CD4-positive, alpha-beta T cell (primary cell): ENCODE data around the gene C13orf46. TPM values are rescaled to one million over a fixed set of nuclear protein-coding genes. Genes with fewer than 3 reads are reported as not detected.

Source experiments
- ATAC-seq: fragments of 200-7000 bp; cut with Tn5 transposase; one replicate; pipeline ENCODE4 v1.10.0; 2022; ENCODE audit warnings: mild to moderate bottlenecking; ENCODE audit not compliant: poor library complexity
- CTCF ChIA-PET: fragments of 350-600 bp; sonication (Branson Sonifier 250); formaldehyde crosslinking; loops from one replicate; lab custom pipeline; 2021; ENCODE audit warnings: antibody characterized with exemption, inconsistent platforms; lab: Charles Lee
- POLR2A ChIA-PET: fragments of 350-600 bp; sonication (Branson Sonifier 250); formaldehyde crosslinking; loops from one replicate; lab custom pipeline; 2021; ENCODE audit warnings: antibody characterized with exemption, inconsistent platforms; lab: Charles Lee
- DNase-seq, 14 experiments: peaks; one replicate each; pipeline ENCODE4 v3.0.0-alpha.2; 2013 to 2020; ENCODE audit warnings: mixed read lengths in 2 of 14
- H3K27ac ChIP-seq, 2 donors: one replicate each; pipeline versions ENCODE4 v1.5.1 to v1.7.0; 2013; ENCODE audit warnings: low read length in 2 of 2, low read depth in 1 of 2, mild to moderate bottlenecking in 1 of 2
- H3K27me3 ChIP-seq, 2 experiments: 1 replicate in 1 of 2; 2 replicates in 1 of 2; pipeline versions ENCODE4 v1.6.1 to v1.7.0; 2013; ENCODE audit warnings: low read length in 2 of 2, control low read depth in 1 of 2, mild to moderate bottlenecking in 1 of 2, moderate library complexity in 1 of 2; ENCODE audit not compliant: insufficient read depth in 2 of 2, control insufficient read depth in 1 of 2
- H3K36me3 ChIP-seq: one replicate; pipeline ENCODE4 v1.6.1; 2013; ENCODE audit warnings: low read length, control low read depth; ENCODE audit not compliant: insufficient read depth
- H3K4me1 ChIP-seq: one replicate; pipeline ENCODE4 v1.6.1; 2013; ENCODE audit warnings: low read length, control low read depth; ENCODE audit not compliant: insufficient read depth
- H3K4me3 ChIP-seq: one replicate; pipeline ENCODE4 v1.5.1; 2013; ENCODE audit warnings: mild to moderate bottlenecking, low read length, moderate library complexity
- H3K9me3 ChIP-seq, 2 experiments: 1 replicate in 1 of 2; 2 replicates in 1 of 2; pipeline versions ENCODE4 v1.6.1 to v1.7.0; 2013; ENCODE audit warnings: low read length in 2 of 2, mild to moderate bottlenecking in 2 of 2, control low read depth in 1 of 2, moderate library complexity in 1 of 2; ENCODE audit not compliant: control insufficient read depth in 1 of 2, insufficient read depth in 1 of 2
- H3K27ac Mint-ChIP-seq: one replicate; pipeline ENCODE4 v1.8.0; 2020; ENCODE audit warnings: mixed read lengths
- H3K27me3 Mint-ChIP-seq: one replicate; pipeline ENCODE4 v1.8.0; 2021; ENCODE audit warnings: mixed read lengths
- H3K36me3 Mint-ChIP-seq: one replicate; pipeline ENCODE4 v1.8.0; 2021; ENCODE audit warnings: low read depth, mixed read lengths
- H3K4me1 Mint-ChIP-seq: one replicate; pipeline ENCODE4 v1.8.0; 2021; ENCODE audit warnings: low read depth, mixed read lengths
- H3K4me3 Mint-ChIP-seq: one replicate; pipeline ENCODE4 v1.8.0; 2020; ENCODE audit warnings: mild to moderate bottlenecking, mixed read lengths
- H3K9me3 Mint-ChIP-seq: one replicate; pipeline ENCODE4 v1.8.0; 2020; ENCODE audit warnings: mixed read lengths
- intact Hi-C, 2 experiments: fragments of 100-400 bp; cut with DNase I in 1 of 2; cut with micrococcal nuclease in 1 of 2; formaldehyde crosslinking; loops; one replicate each; pipeline versions ENCODE4 v1.15.1 to v1.9.0; 2023 to 2025; cut with DNase I, micrococcal nuclease
- total RNA-seq, 174 experiments: library from RNA in 2 of 174; stranded (reverse) in 2 of 174; gene quantifications; one replicate each; pipeline ENCODE4 v1.2.3 and lab custom pipeline; 2021 to 2026
- TF ChIP-seq, protein P1 (sequence below): fragments of 200-600 bp; IDR thresholded peaks from one replicate; pipeline ENCODE4 v1.8.0; 2022; ENCODE audit warnings: antibody characterized with exemption, mild to moderate bottlenecking

The C13orf46 gene
- total RNA-seq, 2 experiments from 2014 or later = 19.3 to 19.7 TPM

DNA sequence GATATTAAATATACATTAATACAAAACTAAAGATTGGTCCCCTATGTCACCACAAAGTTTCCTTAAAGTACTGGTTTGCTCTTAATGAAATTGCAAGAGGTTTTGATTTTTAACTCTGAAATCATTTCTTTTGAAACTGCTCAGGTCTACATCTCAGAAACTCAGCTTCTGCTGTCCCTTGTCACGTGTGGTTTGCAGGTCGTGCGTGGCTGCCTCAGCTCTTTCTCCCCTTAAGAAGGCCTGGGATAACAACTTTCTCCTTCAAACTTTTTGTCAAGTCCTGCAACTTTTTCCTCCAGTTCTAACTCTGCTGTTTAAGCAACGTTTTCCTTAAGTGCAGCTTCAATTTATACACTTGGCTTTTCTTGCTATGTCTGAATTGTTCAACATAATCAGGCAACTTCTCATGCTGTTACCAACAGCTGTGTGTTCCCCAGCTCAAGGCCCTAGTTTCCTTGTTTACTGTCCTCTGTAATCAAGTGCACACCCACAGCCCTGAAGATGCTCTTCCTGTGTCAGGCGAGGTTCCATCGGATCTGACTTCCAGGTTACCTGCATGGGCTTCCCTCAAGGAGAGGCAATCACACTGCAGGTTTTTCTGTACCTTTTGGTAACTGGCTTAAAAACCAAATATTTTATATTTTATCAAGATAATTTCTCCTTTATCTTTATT lies 13.5 kb downstream of the C13orf46 start:
- ATAC-seq (no peak), DNase-seq (no peak)
- Mint-ChIP-seq H3K27me3 (no peaks in the 10 kb centered on the region), H3K9me3 (no peaks in the 10 kb centered on the region), H3K4me3 (no peak overlapping the region), H3K4me1 (no peaks in the 10 kb centered on the region), H3K36me3 (peaks cover 50% of the 10 kb centered on the region), H3K27ac (no peak overlapping the region)
- H3K4me3 ChIP-seq = no peak overlapping the region
- ChIA-PET CTCF (no interaction called here), POLR2A (no interaction called here)
- no peak overlapping the region for H3K27ac ChIP-seq
- H3K27me3 ChIP-seq = no peaks in the 10 kb centered on the region
- peaks cover 7% of the 10 kb centered on the region for H3K36me3 ChIP-seq
- intact Hi-C loops = no loop called here
- TF ChIP-seq, protein P1, sequence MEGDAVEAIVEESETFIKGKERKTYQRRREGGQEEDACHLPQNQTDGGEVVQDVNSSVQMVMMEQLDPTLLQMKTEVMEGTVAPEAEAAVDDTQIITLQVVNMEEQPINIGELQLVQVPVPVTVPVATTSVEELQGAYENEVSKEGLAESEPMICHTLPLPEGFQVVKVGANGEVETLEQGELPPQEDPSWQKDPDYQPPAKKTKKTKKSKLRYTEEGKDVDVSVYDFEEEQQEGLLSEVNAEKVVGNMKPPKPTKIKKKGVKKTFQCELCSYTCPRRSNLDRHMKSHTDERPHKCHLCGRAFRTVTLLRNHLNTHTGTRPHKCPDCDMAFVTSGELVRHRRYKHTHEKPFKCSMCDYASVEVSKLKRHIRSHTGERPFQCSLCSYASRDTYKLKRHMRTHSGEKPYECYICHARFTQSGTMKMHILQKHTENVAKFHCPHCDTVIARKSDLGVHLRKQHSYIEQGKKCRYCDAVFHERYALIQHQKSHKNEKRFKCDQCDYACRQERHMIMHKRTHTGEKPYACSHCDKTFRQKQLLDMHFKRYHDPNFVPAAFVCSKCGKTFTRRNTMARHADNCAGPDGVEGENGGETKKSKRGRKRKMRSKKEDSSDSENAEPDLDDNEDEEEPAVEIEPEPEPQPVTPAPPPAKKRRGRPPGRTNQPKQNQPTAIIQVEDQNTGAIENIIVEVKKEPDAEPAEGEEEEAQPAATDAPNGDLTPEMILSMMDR = no peak
- H3K9me3 ChIP-seq = peaks cover 0 to 33% of the 10 kb centered on the region in 2 experiments
- H3K4me1 ChIP-seq = no peaks in the 10 kb centered on the region

DNA sequence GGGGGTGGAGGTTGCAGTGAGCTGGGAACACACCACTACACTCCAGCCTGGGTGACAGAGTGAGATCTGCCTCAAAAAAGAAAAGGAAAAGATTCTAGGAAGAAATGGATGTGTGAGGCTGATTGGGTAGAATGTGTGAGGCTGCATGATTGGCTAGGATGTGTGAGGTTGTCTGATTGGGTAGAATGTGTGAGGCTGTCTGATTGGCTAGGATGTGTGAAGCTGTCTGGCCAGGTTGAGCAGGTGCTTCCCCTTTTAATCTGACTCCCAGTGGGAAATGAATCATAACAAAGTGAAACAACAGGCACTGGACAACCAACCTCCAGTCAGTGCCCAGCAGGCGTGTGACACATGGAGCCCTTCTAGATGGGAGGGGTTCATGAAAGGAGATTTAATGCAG lies 14.7 kb downstream of the C13orf46 start:
- Mint-ChIP-seq H3K9me3 (no peaks in the 10 kb centered on the region), H3K27me3 (no peaks in the 10 kb centered on the region), H3K4me1 (no peaks in the 10 kb centered on the region), H3K36me3 (peaks cover 59% of the 10 kb centered on the region), H3K27ac (peak overlapping the region; percentile 17), H3K4me3 (no peak overlapping the region)
- CTCF ChIA-PET = no interaction called here
- no peaks in the 10 kb centered on the region for H3K27me3 ChIP-seq
- DNase-seq (no peak), ATAC-seq (no peak)
- intact Hi-C loops = no loop called here
- peaks cover 19% of the 10 kb centered on the region for H3K36me3 ChIP-seq
- POLR2A ChIA-PET = no interaction called here
- TF ChIP-seq, protein P1 = no peak
- no peak overlapping the region for H3K4me3 ChIP-seq
- no peaks in the 10 kb centered on the region for H3K4me1 ChIP-seq
- no peak overlapping the region for H3K27ac ChIP-seq
- H3K9me3 ChIP-seq = peaks cover 0 to 44% of the 10 kb centered on the region in 2 experiments

DNA sequence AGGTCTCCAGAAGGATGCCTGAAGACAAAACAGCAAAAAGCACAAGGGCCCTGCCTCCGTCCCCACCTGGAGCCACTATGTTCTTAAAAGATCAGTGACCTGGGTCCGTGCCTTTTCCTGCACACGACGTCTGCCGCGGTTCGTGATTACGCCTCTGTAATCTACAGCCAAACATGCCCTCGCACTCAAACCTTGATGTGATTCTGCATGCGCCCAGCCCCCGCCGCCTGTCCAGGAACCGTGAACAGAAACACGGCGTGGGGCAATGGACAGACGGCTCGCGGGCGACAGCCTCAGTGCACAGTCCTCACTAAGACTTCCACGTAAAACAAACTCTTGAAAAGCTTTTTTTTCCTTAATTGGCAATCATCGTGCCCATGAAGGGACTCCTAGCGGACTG lies 15.5 kb downstream of the C13orf46 start:
- Histone ChIP-seq H3K4me3 (no peak overlapping the region), H3K4me1 (no peaks in the 10 kb centered on the region), H3K27ac (no peak overlapping the region), H3K27me3 (no peaks in the 10 kb centered on the region), H3K9me3 (peaks cover 0 to 47% of the 10 kb centered on the region in 2 experiments), H3K36me3 (peaks cover 27% of the 10 kb centered on the region)
- no peaks in the 10 kb centered on the region for H3K9me3 Mint-ChIP-seq
- ATAC-seq = no peak
- no peaks in the 10 kb centered on the region for H3K27me3 Mint-ChIP-seq
- ChIA-PET CTCF (no interaction called here), POLR2A (no interaction called here)
- no peak for DNase-seq
- TF ChIP-seq, protein P1 = no peak
- no peak overlapping the region for H3K4me3 Mint-ChIP-seq
- H3K36me3 Mint-ChIP-seq = peaks cover 64% of the 10 kb centered on the region
- intact Hi-C loops = no loop called here
- H3K27ac Mint-ChIP-seq = no peak overlapping the region
- H3K4me1 Mint-ChIP-seq = no peaks in the 10 kb centered on the region
